ENCODE data around the gene SDF4. TPM values are rescaled to one million over a fixed set of nuclear protein-coding genes. Genes with fewer than 3 reads are reported as not detected.

SDF4 gene
- total and polyA plus RNA-seq, 2 of the 8 experiments (the other 6 are each of a cell fraction or from before 2014, with no cell fraction given), result 45.5 to 75.6 TPM

DNA sequence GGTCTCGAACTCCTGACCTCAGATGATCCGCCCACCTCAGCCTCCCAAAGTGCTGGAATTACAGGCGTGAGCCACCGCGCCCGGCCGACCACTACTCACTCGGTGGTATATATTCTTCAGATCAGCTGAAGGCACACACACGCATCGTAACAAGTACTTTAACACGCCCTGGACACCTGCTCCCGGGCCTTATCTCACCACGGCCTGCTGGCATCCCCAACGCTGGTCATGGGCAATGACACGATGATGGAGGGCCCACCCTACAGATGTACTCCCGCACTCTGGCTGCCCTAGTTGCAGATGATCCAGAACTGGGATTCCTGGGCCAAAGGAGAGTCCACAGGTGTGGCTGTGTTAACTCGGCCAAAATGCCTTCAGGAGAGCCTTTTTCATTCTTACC is 30.3 kb upstream of the SDF4 start:
- Histone ChIP-seq H2BK15ac (ENCODE audit: low read length) (no peak overlapping the region), H2BK5ac (ENCODE audit: low read depth, low read length) (no peak overlapping the region), H3K23me2 (ENCODE audit: low read depth, low read length) (no peaks in the 10 kb centered on the region), H2BK120ac (replicated peaks; ENCODE audit: low read depth, low read length) (no peak overlapping the region), H3K9ac (replicated peaks in 1 of 4; ENCODE audit: extremely low read depth in 1 of 4, low read depth in 3 of 4, low read length in 3 of 4) (no peak overlapping the region), H3K27ac (ENCODE audit: low read depth, low read length) (no peak overlapping the region), H3K9me3 (ENCODE audit: insufficient read depth in 2 of 2, low read depth in 1 of 2, low read length in 1 of 2) (no peaks in the 10 kb centered on the region), H3K56ac (replicated peaks; ENCODE audit: insufficient read length, low read depth, low read length) (no peak overlapping the region), H2AK5ac (ENCODE audit: low read depth, low read length) (no peak overlapping the region), H4K8ac (ENCODE audit: extremely low read depth, insufficient read depth, low read length) (no peak overlapping the region), H3K4me2 (ENCODE audit: insufficient read depth in 1 of 2, low read depth in 2 of 2, low read length in 2 of 2) (no peak overlapping the region), H4K5ac (ENCODE audit: insufficient read length, low read depth, low read length) (no peak overlapping the region), H4K20me1 (replicated peaks in 1 of 2; ENCODE audit: control insufficient read depth in 1 of 2, insufficient read depth in 2 of 2, low read length in 2 of 2) (peaks cover 13 to 32% of the 10 kb centered on the region in 2 experiments), H3K79me2 (ENCODE audit: control insufficient read depth in 1 of 2, insufficient read depth in 2 of 2, low read length in 2 of 2) (peaks cover 0 to 10% of the 10 kb centered on the region in 2 experiments; a peak in 2 of 4 replicates), H3K4ac (replicated peaks; ENCODE audit: insufficient read length, low read depth, low read length) (no peak overlapping the region), H3K18ac (ENCODE audit: extremely low read depth, low read length) (no peak overlapping the region), H2BK12ac (ENCODE audit: low read depth, low read length) (no peak overlapping the region), H3K4me3 (ENCODE audit: extremely low read depth in 1 of 4, insufficient read depth in 2 of 4, low read depth in 3 of 4, low read length in 4 of 4) (no peak overlapping the region), H3K14ac (ENCODE audit: insufficient read length) (no peak overlapping the region), H3K23ac (ENCODE audit: insufficient read length) (no peak overlapping the region), H2AFZ (ENCODE audit: low read length) (no peak overlapping the region), H3K4me1 (replicated peaks in 1 of 4; ENCODE audit: control insufficient read depth in 3 of 4, insufficient read depth in 4 of 4, low read length in 3 of 4) (peaks cover 0 to 12% (median 7%) of the 10 kb centered on the region in 4 experiments; a peak in 6 of 7 replicates), H3K79me1 (ENCODE audit: low read depth, low read length) (peaks cover 16% of the 10 kb centered on the region), H4K91ac (replicated peaks; ENCODE audit: insufficient read length, low read length) (no peak overlapping the region), H3K27me3 (replicated peaks in 1 of 4; ENCODE audit: control insufficient read depth in 3 of 4, extremely low read depth in 1 of 4, insufficient read depth in 3 of 4, low read length in 3 of 4) (no peaks in the 10 kb centered on the region), H3K36me3 (ENCODE audit: control insufficient read depth in 2 of 4, insufficient read depth in 4 of 4, low read length in 3 of 4) (peaks cover 15 to 33% (median 22%) of the 10 kb centered on the region in 4 experiments), H2BK20ac (ENCODE audit: low read length) (no peak overlapping the region)
- 89% methylated on average over 14 of the region's 17 CpGs; no CpG with 5 or more reads in 1 of the 2 experiments for WGBS, 2 experiments (ENCODE audit: extremely low coverage in 1 of 2, insufficient coverage in 1 of 2, insufficient read length in 1 of 2, insufficient replicate concordance in 2 of 2, low coverage in 1 of 2, low lambda C conversion rate in 2 of 2, missing lambda C conversion rate in 1 of 2)
- FAIRE-seq (no peak), DNase-seq (ENCODE audit: low read depth in 1 of 2, low spot score in 2 of 2) (no peak)
- POLR2A ChIA-PET (ENCODE audit: partially characterized antibody), result interaction anchor here (1.6 to 3.9 kb wide), 2 partner anchors 9 to 11 kb away, joined by 4 to 16 read pairs; partner anchors contain the start of gene UBE2J2
- CTCF ChIA-PET (ENCODE audit: partially characterized antibody), result interaction anchor here (1.4 to 2.7 kb wide), 4 partner anchors 22 to 199 kb away, joined by 3 to 8 read pairs (median 4); no protein-coding TSS in a partner anchor

Data from H1 (cell line).